Transverse colon (tissue), 3 donors: ENCODE measurements around the gene FKBP1A.

Source experiments
- POLR2A ChIP-seq: fragments of 450-650 bp; IDR thresholded peaks from one replicate; pipeline ENCODE4 v1.6.1; 2016; ENCODE audit warnings: antibody characterized with exemption, mild to moderate bottlenecking, moderate library complexity
- TF ChIP-seq, protein P1 (sequence below), 5 experiments: fragments of 200-600 bp in 3 of 5; fragments of 450-650 bp in 2 of 5; sonication (generic) in 3 of 5; IDR thresholded peaks; 1 replicate in 2 of 5; 2 replicates in 3 of 5; pipeline ENCODE4 v1.5.1; 2016 to 2017; ENCODE audit warnings: antibody characterized with exemption in 5 of 5, inconsistent platforms in 3 of 5, mild to moderate bottlenecking in 2 of 5, moderate library complexity in 1 of 5

DNA sequence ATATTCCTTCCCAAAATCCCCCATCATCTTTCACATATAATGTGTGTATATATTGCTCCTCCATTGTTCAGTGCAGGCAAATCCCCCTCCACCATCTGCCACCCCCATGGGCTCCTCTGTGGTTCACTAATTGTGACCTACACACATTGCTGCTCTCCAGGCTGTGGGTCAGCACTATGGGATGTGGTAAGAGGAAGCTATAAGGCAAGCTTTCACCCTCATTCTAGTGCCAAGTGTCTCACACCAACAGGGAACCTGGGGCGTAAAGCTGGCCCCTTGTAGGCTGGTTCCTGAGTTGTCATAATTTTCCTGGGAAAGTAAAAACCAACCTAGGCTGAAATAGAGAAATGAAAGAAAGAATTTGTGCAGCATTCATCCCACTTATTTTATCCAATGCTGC is 16.8 kb downstream of the FKBP1A start:
- TF ChIP-seq, protein P1, sequence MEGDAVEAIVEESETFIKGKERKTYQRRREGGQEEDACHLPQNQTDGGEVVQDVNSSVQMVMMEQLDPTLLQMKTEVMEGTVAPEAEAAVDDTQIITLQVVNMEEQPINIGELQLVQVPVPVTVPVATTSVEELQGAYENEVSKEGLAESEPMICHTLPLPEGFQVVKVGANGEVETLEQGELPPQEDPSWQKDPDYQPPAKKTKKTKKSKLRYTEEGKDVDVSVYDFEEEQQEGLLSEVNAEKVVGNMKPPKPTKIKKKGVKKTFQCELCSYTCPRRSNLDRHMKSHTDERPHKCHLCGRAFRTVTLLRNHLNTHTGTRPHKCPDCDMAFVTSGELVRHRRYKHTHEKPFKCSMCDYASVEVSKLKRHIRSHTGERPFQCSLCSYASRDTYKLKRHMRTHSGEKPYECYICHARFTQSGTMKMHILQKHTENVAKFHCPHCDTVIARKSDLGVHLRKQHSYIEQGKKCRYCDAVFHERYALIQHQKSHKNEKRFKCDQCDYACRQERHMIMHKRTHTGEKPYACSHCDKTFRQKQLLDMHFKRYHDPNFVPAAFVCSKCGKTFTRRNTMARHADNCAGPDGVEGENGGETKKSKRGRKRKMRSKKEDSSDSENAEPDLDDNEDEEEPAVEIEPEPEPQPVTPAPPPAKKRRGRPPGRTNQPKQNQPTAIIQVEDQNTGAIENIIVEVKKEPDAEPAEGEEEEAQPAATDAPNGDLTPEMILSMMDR (IDR thresholded peaks at IDR 0.05): no peak
- no peak for TF ChIP-seq POLR2A
